AG10803 (cell line): ENCODE measurements around the gene IL11.
A peak's percentile ranks its signal among the peaks of the same experiment; 100 is the strongest.
"Not testable (repeated sequence)": the region's sequence is repeated elsewhere in the genome, so short reads cannot be mapped to it uniquely, and the experiment has no call there.

Experiments used
- DNase-seq: peaks from one replicate; pipeline ENCODE4 v3.0.0; 2010; ENCODE audit warnings: low read depth
- H3K4me3 ChIP-seq: 2 replicates; pipeline ENCODE4 v1.5.1; 2011; ENCODE audit warnings: mild to moderate bottlenecking, low read length, control low read depth
- CTCF ChIP-seq: conservative IDR thresholded peaks from 2 replicates; pipeline ENCODE4 v1.5.1; 2011; ENCODE audit warnings: mild to moderate bottlenecking, low read length, control low read depth, inconsistent platforms

Gene IL11

GRCh38 chr19:55407800-55408532 lies 37.7 kb upstream of the IL11 start:
- peak; percentile 99 for DNase-seq
- no peak for TF ChIP-seq CTCF
- H3K4me3 ChIP-seq: peak overlapping the region; percentile 79

DNA sequence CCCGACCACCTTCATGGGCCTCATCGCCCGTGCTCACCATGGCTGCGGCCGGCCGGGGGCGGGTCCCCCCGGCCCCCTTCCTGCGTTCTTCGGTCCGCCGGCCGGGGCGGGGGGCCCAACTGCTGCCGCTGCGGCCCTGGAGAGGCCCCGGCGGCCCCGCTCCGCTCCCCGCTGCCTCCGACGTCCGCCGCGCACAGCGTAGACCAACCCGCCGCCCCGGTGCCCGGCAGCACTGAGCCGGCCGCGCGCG lies 37.2 kb upstream of the IL11 start, which contains the start of gene UBE2S:
UBE2S (minus strand) TSS at position 239 of the 250 bp plus-strand sequence; CDS start at position 40, 199 bp downstream.
- DNase-seq: not testable (repeated sequence)
- H3K4me3 ChIP-seq: peak within 1 kb of the TSS; percentile 79

GRCh38 chr19:55406826-55407549 lies 36.7 kb upstream of the IL11 start:
- no peak for TF ChIP-seq CTCF
- H3K4me3 ChIP-seq: peak overlapping the region; percentile 79
- peak; percentile 34 for DNase-seq

- H3K4me3 ChIP-seq: peak overlapping the region; percentile 79
- no peak for TF ChIP-seq CTCF
- no peak for DNase-seq
Measured at GRCh38 chr19:55406091-55406825, 36.0 kb upstream of the IL11 start.

GRCh38 chr19:55405638-55406037 lies 35.4 kb upstream of the IL11 start:
- no peak for DNase-seq
- peak overlapping the region; percentile 79 for H3K4me3 ChIP-seq
- TF ChIP-seq CTCF: no peak

DNA sequence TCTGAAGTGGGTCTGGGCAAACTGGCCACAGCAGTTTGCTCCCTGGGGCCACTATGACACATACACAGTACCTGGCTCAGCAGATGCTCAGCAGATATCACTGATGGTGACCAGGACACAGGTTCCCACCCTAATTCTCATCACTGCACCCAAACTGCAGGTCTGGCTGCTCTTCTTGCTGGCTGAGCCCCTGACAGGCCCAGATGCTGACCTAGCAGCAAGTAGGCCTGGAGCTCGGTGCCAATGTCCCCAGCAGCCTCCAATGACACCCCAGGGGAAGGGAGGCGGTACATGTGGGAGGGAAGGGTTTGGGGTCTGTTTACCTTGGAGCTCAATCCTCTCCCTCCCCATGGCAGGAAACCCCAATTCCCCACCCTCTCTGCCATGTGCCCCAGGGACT lies 32.2 kb upstream of the IL11 start:
- no peak overlapping the region for H3K4me3 ChIP-seq
- DNase-seq: no peak
- no peak for TF ChIP-seq CTCF

DNA sequence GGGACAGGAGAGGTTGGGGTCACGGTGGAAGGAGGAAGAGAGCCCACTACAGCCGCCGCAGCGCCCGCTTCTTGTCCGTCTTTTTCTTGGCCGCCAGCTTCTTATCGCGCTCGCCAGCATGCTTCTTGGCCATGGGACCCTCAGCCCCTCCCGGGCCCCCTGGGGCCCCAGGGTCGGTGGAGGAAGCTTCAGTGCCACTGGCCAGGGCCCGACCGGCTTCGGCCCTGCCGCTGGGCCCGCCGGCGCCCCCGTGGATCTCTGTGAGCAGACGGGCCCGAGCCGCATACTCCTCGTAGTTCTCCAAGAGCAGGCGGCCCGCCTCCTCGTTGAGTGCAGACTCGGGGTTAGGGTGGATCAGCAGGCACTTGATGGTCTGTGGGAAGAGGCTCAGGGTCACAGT lies 31.1 kb upstream of the IL11 start:
- not testable (repeated sequence) for DNase-seq

More for the DNA sequence above, 31.1 kb upstream of the IL11 start:
- not testable (repeated sequence) for H3K4me3 ChIP-seq
